Measurements from ENCODE around the gene TOMM70. TPM values are rescaled to one million over a fixed set of nuclear protein-coding genes. Genes with fewer than 3 reads are reported as not detected.

The TOMM70 gene
- total RNA-seq: 104 TPM

DNA sequence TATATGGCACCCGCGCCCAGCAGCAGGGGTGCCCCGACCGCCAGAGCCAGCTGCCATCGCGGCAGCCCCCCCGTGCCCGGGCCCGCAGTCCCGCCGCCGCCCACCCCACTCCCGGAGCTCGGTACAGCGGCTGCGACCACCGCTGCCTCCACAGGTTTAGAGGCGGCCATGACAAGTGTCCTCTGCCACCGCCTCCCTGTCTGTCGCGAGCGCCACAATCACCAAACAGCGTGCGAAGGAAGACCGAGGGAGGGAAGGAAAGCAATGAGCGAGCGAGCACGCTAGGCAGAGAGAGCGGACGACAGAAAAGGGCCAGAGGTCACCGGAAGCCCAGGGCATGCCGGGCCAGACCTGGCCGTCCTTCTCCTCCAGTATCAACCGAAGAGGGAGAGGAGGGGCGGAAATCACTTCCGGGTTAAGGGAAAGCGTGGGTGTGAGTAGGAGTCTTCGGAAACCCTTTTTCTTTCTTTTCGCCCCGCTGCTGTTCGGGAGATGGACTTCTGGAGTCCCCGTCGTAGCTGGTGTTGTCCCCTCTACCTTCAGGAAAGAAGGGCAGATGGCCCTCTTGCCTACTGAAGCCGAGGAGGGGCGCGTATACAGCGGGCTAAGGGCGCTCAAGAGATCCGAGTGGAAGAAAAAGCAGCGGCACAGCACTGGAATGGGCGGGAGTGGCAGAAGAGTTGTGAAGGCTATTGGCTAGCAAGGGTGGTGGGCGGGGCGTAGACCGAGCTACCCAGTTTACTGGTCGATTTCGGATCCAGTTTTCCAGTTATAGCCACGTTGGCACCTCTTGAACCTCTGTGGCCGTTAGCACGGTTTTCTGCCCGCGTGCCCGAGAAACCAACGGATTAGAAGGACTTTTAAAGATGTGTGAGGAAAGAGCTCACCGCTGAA, at the start of gene TOMM70, which contains the start of gene LNP1:
Gene TOMM70 (minus strand): TSS at position 310 of the 894 bp plus-strand sequence. CDS start 140 bp downstream, at position 170.
Gene LNP1 (plus strand): TSS at position 760 of the 894 bp plus-strand sequence. CDS start 28,191 bp downstream, outside the sequence.

DNA sequence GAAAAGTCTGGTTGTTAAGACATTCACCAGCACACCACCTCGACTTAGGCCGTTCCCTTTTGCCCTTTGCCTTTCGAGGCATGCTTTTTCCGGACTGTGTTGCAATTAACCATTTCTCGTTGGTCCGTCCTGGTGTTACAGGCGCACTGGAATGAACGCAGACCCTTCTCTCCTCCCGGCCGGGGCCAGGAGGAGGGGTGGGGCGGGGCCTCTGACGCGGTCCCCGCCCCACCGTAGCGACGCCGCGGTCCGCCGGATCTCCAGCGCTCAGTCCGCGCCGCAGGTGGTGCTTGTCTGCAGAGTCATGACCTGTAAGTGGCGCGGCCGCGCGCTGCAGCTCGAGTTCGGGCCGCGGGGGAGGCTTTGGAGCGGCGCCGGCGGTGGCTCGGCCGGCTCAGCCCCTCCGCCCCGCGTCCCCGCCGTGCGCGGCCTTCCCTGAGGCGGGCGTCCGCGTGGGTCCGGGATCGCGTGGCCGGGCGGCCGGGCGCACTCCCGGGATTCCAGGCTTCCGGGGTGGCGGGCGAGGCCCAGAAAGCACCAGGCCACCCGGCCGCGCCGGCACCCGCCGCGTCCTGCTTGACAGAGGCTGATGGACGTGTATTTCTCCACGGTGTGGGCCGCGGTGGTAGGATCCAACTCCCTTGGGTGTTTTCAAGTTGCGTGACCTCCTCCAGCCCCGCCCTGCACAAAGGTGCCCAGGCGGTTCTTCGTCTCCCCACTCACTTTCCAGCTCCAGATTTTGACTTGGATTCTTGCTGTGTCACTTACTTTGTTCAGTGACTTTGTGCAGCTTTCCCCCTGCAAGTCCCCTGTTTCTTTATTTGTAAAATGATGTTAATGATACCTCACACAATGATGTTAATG, 66.2 kb downstream of the TOMM70 start, which contains the start of gene NIT2:
Gene NIT2 (plus strand): TSS at position 270 of the 864 bp plus-strand sequence. CDS start 35 bp downstream, at position 305.

Other genes starting within 250 kb of the TOMM70 start
- 58.5 TPM for gene TBC1D23, start 140.1 kb downstream of the TOMM70 start, total RNA-seq
- gene NIT2, start 66.3 kb downstream of the TOMM70 start, total RNA-seq: 26.3 TPM
- gene LNP1, start 450 bp upstream of the TOMM70 start, total RNA-seq: 10.0 TPM
- 1.6 TPM for gene TMEM45A, start 91.5 kb upstream of the TOMM70 start, total RNA-seq
- not detected for gene ADGRG7, start 208.5 kb upstream of the TOMM70 start, total RNA-seq

Measured in parietal lobe (tissue), 1 donor.